ENCODE results near the gene CPT1A. TPM values are rescaled to one million over a fixed set of nuclear protein-coding genes. Genes with fewer than 3 reads are reported as not detected.

CPT1A gene
- total RNA-seq, 1 experiment from 2014 or later, result 6.3 TPM

- DNase-seq (ENCODE audit: low read depth), result no peak
Observed at GRCh38 chr11:68798221-68798813, 43.4 kb downstream of the CPT1A start.

- no peak for DNase-seq (ENCODE audit: low read depth)
Observed at GRCh38 chr11:68796801-68797200, 44.9 kb downstream of the CPT1A start.

DNA sequence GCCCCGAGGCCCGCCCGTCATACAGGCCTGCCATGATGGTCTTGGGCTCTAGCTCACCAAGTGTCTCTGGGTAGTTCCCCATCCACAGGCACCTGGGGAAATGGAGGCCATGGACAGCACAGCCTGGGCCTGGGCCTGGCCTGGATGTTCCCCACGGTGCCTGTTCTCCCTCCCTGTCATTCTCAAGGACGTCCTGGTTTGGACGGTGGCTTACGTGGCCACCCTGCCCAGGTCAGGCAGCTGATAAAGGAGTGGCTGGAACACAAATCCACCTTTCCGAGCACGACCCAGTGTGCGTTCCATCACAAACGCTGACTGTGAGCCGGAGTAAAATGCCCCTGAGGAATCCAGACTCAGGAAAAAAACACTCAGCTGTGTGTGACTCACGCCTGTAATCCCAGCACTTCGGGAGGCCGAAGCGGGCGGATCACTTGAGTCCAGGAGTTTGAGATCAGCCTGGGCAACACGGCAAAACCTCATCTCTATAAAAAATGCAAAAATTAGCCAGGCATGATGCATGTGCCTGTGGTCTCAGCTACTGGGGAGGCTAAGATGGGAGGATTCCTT lies 49.2 kb downstream of the CPT1A start:
- DNase-seq (ENCODE audit: low read depth), result peak; percentile 2

DNA sequence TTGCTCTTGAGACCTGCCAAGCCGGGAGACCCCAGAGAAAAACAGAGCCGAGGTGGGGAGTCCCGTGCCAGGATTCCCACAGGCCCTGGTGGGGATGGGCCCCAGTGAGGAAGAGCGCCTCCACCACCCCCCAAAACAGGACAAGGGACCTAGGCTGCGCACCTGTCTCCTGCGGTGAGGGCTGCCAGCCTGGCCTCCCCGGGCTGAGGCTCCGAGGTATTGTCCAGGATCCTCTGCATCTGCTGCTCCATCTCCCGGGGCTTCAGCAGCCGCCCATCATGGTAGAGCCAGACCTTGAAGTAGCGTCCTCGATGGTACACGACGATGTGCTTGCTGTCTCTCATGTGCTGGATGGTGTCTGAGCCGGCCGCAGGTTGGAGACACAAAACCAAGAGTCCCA lies 57.1 kb downstream of the CPT1A start:
- DNase-seq (ENCODE audit: low read depth), result no peak

DNA sequence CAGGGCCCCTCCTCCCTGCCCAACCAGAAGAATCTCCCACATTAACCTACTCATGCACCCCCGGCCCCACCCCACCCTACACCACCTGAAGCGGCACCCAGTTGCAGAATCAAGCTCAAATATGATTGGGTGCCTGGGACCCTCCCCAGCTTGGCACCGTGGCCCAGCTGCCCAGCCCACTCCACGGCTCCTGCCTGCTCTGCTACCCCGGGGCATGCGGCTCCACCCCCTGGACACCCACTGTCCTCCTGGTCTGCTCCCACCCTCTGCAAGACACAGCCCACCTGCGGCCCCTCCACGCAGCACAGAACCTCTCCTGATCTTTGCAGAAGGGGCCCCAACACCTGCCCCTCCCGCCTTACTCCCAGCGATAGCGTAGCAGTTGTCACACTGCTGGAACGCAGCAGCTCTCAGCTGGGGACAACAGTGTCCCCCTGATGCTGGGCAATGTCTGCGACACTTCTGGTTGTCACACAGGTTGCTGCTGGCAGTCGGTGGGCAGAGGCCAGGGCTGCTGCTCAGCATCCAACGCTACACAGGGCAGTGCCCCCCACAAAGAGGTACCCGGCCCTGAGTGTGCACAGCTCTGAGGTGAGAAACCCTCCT lies 58.4 kb downstream of the CPT1A start:
- DNase-seq (ENCODE audit: low read depth), result no peak

DNA sequence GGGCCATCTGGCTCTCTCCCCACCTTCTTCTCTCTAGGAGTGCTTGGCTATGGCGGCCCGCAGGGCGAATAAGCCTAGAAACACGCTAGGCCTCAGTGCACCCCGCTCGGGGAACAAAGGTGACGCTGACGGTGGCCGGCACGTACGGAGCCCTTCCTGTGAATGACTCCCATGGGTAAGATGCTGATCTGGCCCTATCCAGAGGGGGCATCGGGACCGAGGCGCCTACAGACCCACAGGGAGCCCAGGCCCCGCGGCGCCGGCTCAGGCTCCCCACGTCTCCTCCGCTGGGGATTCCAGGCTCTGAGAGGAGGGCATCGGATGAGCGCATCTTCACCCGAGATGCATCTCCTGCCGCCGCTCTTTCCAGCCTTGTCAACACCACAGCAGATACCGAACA lies 59.0 kb downstream of the CPT1A start:
- no peak for DNase-seq (ENCODE audit: low read depth)

DNA sequence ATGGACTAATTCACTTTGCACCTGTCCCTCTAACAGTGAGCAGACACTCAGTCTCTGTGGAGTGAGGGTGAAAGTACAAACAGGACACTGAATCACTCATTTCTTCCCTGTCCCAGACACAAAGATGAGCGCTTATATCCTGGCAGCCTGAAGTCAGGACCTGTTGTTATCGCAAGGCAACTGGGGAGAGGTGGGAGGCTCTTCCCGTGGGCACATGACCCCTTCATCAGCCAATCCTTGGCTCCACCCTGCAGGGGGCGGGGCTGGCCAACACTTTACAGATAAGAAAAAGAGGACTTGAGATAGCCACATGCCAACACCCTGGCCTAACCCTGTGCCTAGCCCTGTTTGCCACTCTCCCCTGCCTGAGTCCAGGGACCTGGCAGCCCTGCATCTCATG lies 60.9 kb downstream of the CPT1A start:
- no peak for DNase-seq (ENCODE audit: low read depth)

DNA sequence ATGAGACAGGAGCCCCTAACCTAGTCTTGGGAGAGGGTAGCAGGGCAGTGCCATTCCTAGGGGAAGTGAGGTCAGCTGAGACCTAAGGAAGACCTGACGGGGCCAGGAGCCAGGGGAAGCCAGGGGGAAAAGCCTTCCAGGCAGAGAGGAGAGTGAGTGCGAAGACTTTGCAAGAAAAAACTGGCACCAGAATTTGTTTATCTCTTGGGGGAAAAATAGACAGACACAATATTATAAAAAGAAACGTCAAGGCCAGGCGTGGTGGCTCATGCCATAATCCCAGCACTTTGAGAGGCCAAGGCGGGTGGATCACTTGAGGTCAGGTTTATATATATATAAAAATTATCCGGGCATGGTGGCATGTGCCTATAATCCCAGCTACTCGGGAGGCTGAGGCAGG lies 63.5 kb downstream of the CPT1A start:
- DNase-seq (ENCODE audit: low read depth), result no peak

DNA sequence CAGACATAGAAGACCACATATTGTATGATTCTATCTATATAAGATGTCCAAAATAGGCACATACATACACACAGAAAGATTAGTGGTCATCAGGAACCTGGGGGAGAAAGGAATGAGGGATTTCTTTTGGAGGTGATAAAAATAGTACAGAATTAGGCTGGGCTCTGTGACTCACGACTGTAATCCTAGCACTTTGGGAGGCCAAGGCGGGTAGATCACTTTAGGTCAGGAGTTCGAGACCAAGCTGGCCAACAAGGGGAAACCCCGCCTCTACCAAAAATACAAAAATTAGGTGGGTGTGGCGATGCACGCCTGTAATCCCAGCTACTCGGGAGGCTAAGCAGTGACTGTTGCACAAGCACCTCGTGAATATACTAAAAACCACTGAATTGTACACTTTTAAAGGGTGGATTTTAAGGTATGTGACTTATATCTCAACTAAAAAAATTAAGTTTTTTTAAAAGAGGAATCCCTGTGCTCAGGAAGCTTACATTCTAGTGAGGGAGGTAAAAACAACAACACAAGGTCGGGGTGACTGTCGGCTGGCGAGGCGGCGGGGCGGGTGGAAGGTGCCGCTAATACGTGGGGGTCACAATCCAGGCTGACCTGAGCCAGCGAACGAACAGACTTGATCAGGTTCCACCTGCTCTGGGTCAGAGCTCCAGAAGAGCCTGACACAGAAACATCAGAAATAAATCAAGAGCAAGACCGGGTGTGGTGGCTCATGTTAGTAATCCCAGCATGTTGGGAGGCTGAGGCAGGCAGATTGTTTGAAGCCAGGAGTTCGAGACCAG lies 65.1 kb downstream of the CPT1A start:
- DNase-seq (ENCODE audit: low read depth), result peak; percentile 5

DNA sequence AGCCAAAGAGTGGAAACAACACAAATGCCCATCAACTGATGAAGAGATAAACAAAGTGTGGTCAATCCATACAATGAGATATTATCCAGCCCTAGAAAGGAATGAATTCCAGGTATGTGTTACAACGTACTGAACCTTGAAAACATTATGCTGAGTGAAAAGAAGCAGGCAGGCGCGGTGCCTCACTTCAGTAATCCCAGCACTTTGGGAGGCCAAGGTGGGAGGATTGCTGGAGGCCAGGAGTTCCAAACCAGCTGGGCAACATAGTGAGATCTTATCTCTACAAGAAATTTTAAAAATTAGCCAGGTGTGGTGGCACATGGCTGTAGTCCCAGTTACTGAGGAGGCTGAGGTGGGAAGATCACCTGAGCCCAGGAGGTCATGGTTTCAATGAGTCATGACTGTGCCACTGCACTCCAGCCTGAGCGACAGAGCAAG lies 65.7 kb downstream of the CPT1A start:
- DNase-seq (ENCODE audit: low read depth), result no peak

- DNase-seq (ENCODE audit: low read depth), result no peak
Observed at GRCh38 chr11:68774194-68774585, 67.5 kb downstream of the CPT1A start.

DNA sequence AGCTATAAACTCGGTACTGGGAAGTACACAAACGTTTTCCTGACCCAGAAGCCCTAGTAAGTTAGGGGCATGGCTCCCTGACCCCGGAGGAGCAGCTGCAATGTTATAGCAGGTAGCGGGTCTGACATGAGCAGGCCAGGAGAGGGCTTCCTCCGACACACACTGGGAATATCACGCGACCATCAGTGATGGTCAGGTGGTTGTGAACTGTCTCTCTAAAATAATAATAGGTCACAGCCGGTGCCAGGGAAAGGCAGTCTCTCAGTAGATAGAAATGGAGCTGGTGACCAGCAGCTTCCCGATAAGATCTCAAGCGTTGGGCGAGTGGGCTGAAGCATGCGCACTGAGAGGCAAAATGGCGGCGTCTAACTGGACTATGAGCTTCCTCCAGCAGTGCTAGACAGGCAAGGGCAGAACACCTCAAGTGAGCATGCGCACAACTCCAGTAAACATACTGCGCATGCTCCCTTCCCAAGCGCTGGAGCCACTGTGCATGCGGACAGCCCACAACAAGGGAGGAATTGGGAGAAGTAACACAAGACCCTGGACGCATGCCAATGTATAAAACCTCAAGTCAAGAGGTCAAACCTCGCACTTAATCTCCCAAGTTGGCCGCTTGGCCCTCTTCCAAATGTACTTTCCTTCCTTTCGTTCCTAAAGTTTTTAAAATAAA lies 68.1 kb downstream of the CPT1A start:
- peak; percentile 15 for DNase-seq (ENCODE audit: low read depth)

GRCh38 chr11:68772936-68773335 lies 68.8 kb downstream of the CPT1A start:
- no peak for DNase-seq (ENCODE audit: low read depth)

DNA sequence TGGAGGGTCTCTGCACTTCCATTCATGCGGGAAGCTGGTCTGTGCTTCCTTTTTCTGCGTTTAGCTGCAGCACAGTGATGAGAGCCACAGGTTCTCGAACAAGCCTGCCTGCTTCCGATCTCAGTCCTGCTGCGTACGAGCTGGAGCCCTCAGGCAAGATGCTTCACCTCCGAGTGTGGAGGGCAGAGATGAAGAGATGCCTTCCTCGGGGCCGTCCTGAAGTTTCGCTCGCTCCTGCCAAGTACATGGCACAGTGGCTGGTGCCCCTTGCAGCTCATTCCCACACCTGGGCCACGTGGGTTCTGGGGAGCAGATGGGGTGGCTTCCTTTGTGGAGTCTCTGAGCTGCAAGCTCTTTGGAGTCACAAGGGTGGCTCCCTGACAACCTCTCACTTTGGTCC lies 70.9 kb downstream of the CPT1A start:
- DNase-seq (ENCODE audit: low read depth), result no peak

DNA sequence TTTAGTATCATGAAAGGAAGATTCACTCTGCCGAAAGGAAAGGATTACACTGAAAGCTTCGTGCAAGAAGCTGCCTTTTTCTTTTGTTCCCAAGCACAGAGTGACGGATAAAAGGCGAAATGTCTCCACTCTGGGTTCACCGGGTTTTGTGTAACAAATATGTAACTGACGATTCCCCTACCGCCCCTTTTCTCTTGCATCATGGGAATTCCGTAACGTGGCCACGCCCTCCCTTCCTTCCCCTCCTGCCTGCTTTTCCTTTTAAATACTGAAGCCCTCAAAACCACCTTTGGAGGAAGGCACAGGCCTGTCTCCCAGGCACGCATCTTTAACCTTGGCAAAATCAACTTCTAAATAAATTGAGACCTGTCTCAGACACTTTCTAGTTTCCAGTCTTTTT lies 74.0 kb downstream of the CPT1A start:
- no peak for DNase-seq (ENCODE audit: low read depth)

DNA sequence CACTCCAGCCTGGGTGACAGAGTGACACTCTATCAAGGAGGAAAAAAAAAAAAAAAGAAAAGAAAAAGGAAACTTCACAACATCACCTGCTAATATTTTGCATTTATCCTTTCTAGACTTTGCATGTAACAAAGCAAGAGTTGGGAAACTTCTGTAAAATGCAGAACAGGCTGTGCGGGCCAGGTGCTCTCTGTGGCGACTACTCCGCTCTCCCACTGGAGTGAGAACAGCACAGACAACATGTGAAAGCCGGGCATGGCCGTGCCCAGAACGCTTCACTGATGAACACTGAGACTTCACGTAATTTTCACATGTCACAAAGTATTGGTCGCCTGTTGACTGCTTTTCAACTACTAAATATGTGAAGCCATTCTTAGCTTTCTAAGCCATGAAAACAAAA lies 74.9 kb downstream of the CPT1A start:
- no peak for DNase-seq (ENCODE audit: low read depth)

- no peak for DNase-seq (ENCODE audit: low read depth)
Observed at GRCh38 chr11:68764746-68765145, 77.0 kb downstream of the CPT1A start.

DNA sequence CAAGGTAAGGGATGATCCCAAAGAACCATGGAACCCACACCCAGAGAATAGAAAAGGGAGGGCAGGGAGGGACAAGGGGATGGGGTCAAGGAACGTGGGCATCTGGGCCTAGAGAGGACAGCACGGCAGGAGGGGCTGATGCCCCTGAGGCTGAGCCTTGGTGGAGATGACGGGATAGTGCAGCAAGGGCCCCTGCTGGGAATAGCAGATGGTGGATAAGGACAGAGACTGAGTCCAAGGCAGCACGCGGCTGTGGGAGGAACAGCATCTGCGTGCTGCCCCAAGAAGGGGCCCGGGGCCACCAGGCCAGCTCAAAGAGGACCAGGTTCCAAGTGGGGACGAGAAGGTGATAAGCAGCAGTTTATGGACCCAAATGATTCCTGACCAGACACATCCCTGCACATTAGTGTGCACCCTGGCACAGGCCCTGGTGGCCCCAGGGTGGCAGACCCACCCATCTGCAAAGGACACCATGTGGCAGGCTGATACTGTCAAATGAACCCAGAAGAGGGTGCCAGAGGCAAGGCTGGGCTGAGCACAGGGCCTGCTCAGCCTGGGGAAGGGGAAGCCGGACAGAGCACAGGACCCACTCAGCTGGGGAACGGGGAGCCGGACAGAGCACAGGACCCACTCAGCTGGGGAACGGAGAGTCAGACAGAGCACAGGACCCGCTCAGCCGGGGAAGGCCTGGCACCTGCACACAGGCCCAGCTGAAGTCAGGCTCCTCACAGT lies 77.6 kb downstream of the CPT1A start:
- DNase-seq (ENCODE audit: low read depth), result no peak

GRCh38 chr11:68763181-68763721 lies 78.5 kb downstream of the CPT1A start:
- no peak for DNase-seq (ENCODE audit: low read depth)

GRCh38 chr11:68762481-68762880 lies 79.2 kb downstream of the CPT1A start:
- DNase-seq (ENCODE audit: low read depth), result no peak

DNA sequence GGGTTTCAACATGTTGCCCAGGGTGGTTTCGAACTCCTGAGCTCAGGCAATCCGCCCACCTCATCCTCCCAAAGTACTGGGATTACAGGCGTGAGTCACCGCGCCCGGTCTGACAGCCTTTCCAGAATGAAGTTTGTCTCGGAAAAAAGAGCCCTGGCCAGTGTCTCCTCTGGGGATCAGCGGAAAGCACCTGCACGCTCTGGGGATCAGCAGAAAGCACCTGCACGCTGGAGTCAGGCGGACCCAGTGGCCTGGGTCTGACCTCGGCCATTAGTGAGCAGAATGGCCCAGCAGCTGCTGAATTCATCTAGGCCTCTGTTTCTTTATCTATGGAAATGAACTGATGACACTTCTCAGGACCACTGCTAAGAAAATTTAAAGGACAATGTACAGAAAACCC lies 79.9 kb downstream of the CPT1A start:
- no peak for DNase-seq (ENCODE audit: low read depth)
